Ishikawa (cell line): Measurements from ENCODE around the gene FHIP1A.
A peak's percentile ranks its signal among the peaks of the same experiment; 100 is the strongest.

Experiments used
- CEBPB ChIP-seq: IDR thresholded peaks from 2 replicates; pipeline ENCODE4 v1.6.1; 2012
- CREB1 ChIP-seq: IDR thresholded peaks from 2 replicates; pipeline ENCODE4 v1.6.1; 2012; ENCODE audit warnings: low read depth
- EGR1 ChIP-seq: IDR thresholded peaks from 2 replicates; pipeline ENCODE4 v1.6.1; 2012
- EP300 ChIP-seq: IDR thresholded peaks from 2 replicates; pipeline ENCODE4 v1.6.1; 2012; ENCODE audit warnings: borderline replicate concordance
- FOXM1 ChIP-seq: IDR thresholded peaks from 2 replicates; pipeline ENCODE4 v1.6.1; 2012; ENCODE audit warnings: low read depth, borderline replicate concordance
- NFIC ChIP-seq: IDR thresholded peaks from 2 replicates; pipeline ENCODE4 v1.6.1; 2012
- RAD21 ChIP-seq: IDR thresholded peaks from 2 replicates; pipeline ENCODE4 v1.6.1; 2012; ENCODE audit warnings: low read depth
- TAF1 ChIP-seq: IDR thresholded peaks from 2 replicates; pipeline ENCODE4 v1.6.1; 2012; ENCODE audit warnings: low read depth, mild to moderate bottlenecking
- TCF12 ChIP-seq: IDR thresholded peaks from 2 replicates; pipeline ENCODE4 v1.6.1; 2012; ENCODE audit warnings: low read depth
- TEAD4 ChIP-seq: IDR thresholded peaks from 2 replicates; pipeline ENCODE4 v1.6.1; 2012
- YY1 ChIP-seq: IDR thresholded peaks from 2 replicates; pipeline ENCODE4 v1.6.1; 2012; ENCODE audit warnings: low read depth
- ZBTB7A ChIP-seq: IDR thresholded peaks from 2 replicates; pipeline ENCODE4 v1.6.1; 2012; ENCODE audit warnings: low read depth
- TF ChIP-seq, protein P1 (sequence below): IDR thresholded peaks from 2 replicates; pipeline ENCODE4 v1.6.1; 2012; ENCODE audit warnings: low read depth, mild to moderate bottlenecking
- TF ChIP-seq, protein P2 (sequence below): IDR thresholded peaks from 2 replicates; pipeline ENCODE4 v1.6.1; 2012
- TF ChIP-seq, protein P3 (sequence below): IDR thresholded peaks from 2 replicates; pipeline ENCODE4 v1.6.1; 2012

FHIP1A gene

DNA sequence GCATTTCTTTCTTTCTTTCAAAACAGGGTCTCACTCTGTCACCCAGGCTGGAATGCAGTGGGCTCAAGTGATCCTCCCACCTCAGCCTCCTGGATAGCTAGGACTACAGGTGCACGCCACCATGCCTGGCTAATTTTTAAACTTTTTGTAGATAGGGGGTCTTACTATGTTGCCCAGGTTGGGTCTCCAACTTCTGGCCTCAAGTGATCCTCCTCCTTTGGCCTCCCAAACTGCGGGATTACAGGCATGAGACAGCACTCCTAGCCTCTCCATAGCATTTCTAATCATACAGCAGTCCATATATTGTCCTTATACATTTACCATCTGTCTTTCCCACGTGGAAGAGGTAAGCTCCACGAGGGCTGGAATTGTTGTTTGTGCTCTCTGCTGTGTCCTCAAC is 2.0 kb upstream of the FHIP1A start:
- TF ChIP-seq FOXM1 (no peak), CEBPB (no peak)
- TF ChIP-seq, protein P1, sequence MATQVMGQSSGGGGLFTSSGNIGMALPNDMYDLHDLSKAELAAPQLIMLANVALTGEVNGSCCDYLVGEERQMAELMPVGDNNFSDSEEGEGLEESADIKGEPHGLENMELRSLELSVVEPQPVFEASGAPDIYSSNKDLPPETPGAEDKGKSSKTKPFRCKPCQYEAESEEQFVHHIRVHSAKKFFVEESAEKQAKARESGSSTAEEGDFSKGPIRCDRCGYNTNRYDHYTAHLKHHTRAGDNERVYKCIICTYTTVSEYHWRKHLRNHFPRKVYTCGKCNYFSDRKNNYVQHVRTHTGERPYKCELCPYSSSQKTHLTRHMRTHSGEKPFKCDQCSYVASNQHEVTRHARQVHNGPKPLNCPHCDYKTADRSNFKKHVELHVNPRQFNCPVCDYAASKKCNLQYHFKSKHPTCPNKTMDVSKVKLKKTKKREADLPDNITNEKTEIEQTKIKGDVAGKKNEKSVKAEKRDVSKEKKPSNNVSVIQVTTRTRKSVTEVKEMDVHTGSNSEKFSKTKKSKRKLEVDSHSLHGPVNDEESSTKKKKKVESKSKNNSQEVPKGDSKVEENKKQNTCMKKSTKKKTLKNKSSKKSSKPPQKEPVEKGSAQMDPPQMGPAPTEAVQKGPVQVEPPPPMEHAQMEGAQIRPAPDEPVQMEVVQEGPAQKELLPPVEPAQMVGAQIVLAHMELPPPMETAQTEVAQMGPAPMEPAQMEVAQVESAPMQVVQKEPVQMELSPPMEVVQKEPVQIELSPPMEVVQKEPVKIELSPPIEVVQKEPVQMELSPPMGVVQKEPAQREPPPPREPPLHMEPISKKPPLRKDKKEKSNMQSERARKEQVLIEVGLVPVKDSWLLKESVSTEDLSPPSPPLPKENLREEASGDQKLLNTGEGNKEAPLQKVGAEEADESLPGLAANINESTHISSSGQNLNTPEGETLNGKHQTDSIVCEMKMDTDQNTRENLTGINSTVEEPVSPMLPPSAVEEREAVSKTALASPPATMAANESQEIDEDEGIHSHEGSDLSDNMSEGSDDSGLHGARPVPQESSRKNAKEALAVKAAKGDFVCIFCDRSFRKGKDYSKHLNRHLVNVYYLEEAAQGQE: no peak

DNA sequence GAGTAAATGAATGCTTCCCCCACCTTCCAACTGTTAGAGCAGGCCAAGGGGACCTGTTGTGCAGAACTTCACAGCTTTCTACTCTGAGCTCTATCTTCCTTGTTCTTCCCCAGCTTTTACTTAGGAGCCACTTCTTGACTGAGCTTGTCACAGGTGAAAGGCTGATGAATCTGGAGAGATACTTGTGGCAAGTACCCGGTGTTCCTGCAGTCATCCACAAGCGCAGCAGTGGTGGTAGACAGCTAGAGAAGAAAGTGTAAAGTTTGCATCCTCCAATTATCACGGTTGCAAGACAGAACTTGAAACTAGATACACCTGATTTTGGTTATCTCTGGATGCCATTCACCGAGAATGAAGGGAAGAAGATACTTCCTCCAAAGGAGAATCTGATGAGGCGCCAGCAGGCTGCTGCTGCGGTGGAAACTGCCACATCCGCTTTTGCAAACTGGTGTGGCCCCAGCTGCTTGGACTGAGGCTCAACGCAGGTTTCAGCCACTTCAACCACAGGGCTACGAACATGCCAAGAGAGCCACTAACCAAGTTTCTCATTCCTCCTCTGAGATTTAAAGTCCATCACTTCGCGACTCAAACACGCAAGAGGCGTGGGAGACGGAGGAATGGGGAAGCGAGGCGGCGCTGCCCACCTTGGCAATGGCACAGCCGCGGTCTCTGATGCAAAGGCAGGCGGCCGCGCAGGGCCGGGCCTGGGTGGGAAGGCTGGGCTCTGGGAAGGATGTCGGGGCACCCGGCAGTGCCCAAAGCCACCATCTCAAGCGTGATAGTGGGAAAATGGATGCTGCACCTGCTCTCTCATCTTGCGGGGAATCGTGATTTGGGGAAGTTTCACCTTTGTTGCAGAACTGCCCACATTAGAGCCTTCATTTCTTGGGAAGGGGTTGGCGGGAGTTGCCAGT is 1.3 kb upstream of the FHIP1A start:
- TF ChIP-seq, protein P2, sequence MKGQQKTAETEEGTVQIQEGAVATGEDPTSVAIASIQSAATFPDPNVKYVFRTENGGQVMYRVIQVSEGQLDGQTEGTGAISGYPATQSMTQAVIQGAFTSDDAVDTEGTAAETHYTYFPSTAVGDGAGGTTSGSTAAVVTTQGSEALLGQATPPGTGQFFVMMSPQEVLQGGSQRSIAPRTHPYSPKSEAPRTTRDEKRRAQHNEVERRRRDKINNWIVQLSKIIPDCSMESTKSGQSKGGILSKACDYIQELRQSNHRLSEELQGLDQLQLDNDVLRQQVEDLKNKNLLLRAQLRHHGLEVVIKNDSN: no peak
- TF ChIP-seq EP300: no peak
- no peak for TF ChIP-seq CREB1
- TF ChIP-seq TAF1: no peak
- no peak for TF ChIP-seq NFIC
- no peak for TF ChIP-seq TCF12
- TF ChIP-seq YY1: no peak
- TF ChIP-seq ZBTB7A: no peak
- no peak for TF ChIP-seq RAD21
- TF ChIP-seq EGR1: no peak
- TF ChIP-seq TEAD4: no peak
- no peak for TF ChIP-seq CEBPB
- TF ChIP-seq, protein P1: no peak
- TF ChIP-seq, protein P3, sequence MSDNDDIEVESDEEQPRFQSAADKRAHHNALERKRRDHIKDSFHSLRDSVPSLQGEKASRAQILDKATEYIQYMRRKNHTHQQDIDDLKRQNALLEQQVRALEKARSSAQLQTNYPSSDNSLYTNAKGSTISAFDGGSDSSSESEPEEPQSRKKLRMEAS: no peak
- no peak for TF ChIP-seq FOXM1

DNA sequence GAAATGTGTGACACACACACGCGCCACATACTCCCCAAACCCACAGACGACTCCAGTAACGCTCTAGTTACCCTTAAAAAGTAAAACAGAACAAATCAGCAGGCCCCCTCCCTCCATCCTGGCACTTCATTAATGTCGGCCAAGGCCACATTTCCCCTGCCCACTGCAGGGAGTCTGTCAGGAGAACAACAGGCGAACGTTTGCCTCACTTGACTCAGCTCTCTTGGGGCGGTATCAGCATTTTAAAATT is 671 bp upstream of the FHIP1A start:
- TF ChIP-seq FOXM1 (no peak), TAF1 (peak; percentile 3; the same call in 1 of the 2 replicates)

DNA sequence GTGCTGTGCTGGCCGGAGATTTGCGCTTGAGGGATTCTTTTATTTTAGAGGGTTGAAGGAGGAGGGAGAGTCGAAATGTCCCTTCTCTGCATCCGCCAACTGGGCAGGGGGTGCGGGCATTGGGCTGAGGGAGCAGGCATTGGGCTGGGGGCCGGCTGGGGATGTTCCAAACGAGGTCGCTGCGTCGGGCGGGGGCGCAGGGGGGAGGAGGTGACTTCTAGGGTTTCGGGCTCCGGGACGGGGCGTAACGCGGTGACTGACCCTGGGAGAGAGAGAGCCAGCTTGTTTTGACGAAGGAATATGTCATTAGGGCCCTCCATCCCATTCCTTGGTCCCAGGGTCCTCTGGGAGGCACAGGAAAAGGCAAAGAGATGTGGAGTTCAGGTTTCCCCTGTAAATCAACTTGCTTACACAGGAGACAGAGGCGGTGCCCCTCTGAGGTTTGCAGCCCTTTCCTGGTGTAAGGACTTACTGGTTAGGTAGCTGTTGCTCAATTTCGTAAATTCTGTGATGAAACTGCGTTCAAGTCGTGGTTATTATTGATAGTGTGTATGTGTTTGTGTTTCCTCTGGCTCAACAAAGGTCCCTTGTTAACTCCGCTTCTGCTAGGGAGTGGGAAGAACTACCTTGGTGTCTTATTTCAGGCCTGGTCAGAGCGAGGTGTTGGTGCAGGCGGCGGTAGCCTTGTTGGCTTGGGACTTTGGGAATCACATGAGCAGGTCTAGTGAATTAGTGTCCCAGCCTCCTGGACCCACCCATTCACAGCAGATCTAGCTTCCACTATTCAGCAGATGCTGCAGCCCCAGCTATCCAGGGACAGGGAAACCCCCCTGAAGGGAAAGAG is 716 bp downstream of the FHIP1A start:
- TF ChIP-seq, protein P1: no peak
- TF ChIP-seq TAF1: no peak; the same call in 1 of the 2 replicates
- no peak for TF ChIP-seq TEAD4
- no peak for TF ChIP-seq FOXM1
- TF ChIP-seq, protein P3: no peak; the same call in 1 of the 2 replicates
- no peak for TF ChIP-seq NFIC
- TF ChIP-seq TCF12: no peak
- no peak for TF ChIP-seq YY1
- TF ChIP-seq, protein P2: peak; percentile 67; the same call in 1 of the 2 replicates
- no peak for TF ChIP-seq CREB1
- TF ChIP-seq ZBTB7A: peak; percentile 67; the same call in 1 of the 2 replicates
- no peak for TF ChIP-seq EGR1
- no peak for TF ChIP-seq RAD21
- TF ChIP-seq EP300: peak; percentile 21; the same call in 1 of the 2 replicates
- TF ChIP-seq CEBPB: peak; percentile 46; the same call in 1 of the 2 replicates
